Astrocyte (in vitro differentiated cells and primary cell): ENCODE measurements around the gene FHIT. TPM values are rescaled to one million over a fixed set of nuclear protein-coding genes. Genes with fewer than 3 reads are reported as not detected.

Experiments
- DNase-seq: peaks from one replicate; pipeline ENCODE4 v3.0.0-alpha.2; 2010; ENCODE audit warnings: low read depth
- FAIRE-seq: peaks from 2 replicates; lab custom pipeline; 2011; peaks lifted over from hg19 to GRCh38; lab: Jason Lieb, UNC
- H2AFZ ChIP-seq: 2 replicates; pipeline ENCODE4 v1.6.0; 2012; ENCODE audit warnings: low read depth, low read length, inconsistent platforms
- H3K27ac ChIP-seq: 2 replicates; pipeline ENCODE4 v1.5.1; 2011; ENCODE audit warnings: low read depth, low read length, inconsistent platforms
- H3K27me3 ChIP-seq: 2 replicates; pipeline ENCODE4 v1.6.0; 2011; ENCODE audit warnings: low read length, inconsistent platforms; ENCODE audit not compliant: insufficient read depth
- H3K36me3 ChIP-seq: 2 replicates; pipeline ENCODE4 v1.5.1; 2011; ENCODE audit warnings: low read length, inconsistent platforms; ENCODE audit not compliant: insufficient read depth
- H3K4me1 ChIP-seq: 2 replicates; pipeline ENCODE4 v1.5.1; 2011; ENCODE audit warnings: low read length, inconsistent platforms; ENCODE audit not compliant: insufficient read depth
- H3K4me2 ChIP-seq: 2 replicates; pipeline ENCODE4 v1.6.0; 2012; ENCODE audit warnings: low read length, inconsistent platforms
- H3K4me3 ChIP-seq: 2 replicates; pipeline ENCODE4 v1.5.1; 2011; ENCODE audit warnings: low read depth, mild to moderate bottlenecking, low read length, inconsistent platforms; ENCODE audit not compliant: insufficient read depth
- H3K79me2 ChIP-seq: 2 replicates; pipeline ENCODE4 v1.6.0; 2012; ENCODE audit warnings: mild to moderate bottlenecking, low read length, inconsistent platforms; ENCODE audit not compliant: insufficient read depth
- H3K9ac ChIP-seq: 2 replicates; pipeline ENCODE4 v1.6.0; 2012; ENCODE audit warnings: mild to moderate bottlenecking, low read length, inconsistent platforms
- H3K9me3 ChIP-seq: 2 replicates; pipeline ENCODE4 v1.5.1; 2012; ENCODE audit warnings: low read depth, mild to moderate bottlenecking, low read length, inconsistent platforms; ENCODE audit not compliant: insufficient read depth
- H4K20me1 ChIP-seq: 2 replicates; pipeline ENCODE4 v1.6.0; 2012; ENCODE audit warnings: low read length, inconsistent platforms; ENCODE audit not compliant: insufficient read depth
- H3K27ac Mint-ChIP-seq: one replicate; pipeline ENCODE4 v1.8.0; 2021; ENCODE audit warnings: mild to moderate bottlenecking, mixed read lengths; ENCODE audit not compliant: unreplicated experiment
- H3K27me3 Mint-ChIP-seq: one replicate; pipeline ENCODE4 v1.8.0; 2021; ENCODE audit warnings: low read depth, mixed read lengths; ENCODE audit not compliant: unreplicated experiment
- H3K36me3 Mint-ChIP-seq: one replicate; pipeline ENCODE4 v1.8.0; 2021; ENCODE audit warnings: low read depth, mixed read lengths; ENCODE audit not compliant: unreplicated experiment
- H3K4me1 Mint-ChIP-seq: one replicate; pipeline ENCODE4 v1.8.0; 2021; ENCODE audit warnings: low read depth, mixed read lengths; ENCODE audit not compliant: unreplicated experiment
- H3K4me3 Mint-ChIP-seq: one replicate; pipeline ENCODE4 v1.8.0; 2021; ENCODE audit warnings: mild to moderate bottlenecking, moderate library complexity, mixed read lengths; ENCODE audit not compliant: unreplicated experiment
- H3K9me3 Mint-ChIP-seq: one replicate; pipeline ENCODE4 v1.8.0; 2021; ENCODE audit warnings: mild to moderate bottlenecking, mixed read lengths; ENCODE audit not compliant: unreplicated experiment
- CTCF ChIP-seq: IDR thresholded peaks from 2 replicates; pipeline ENCODE4 v1.5.1; 2011; ENCODE audit warnings: low read depth, mild to moderate bottlenecking, inconsistent platforms, low read length, moderate library complexity; ENCODE audit not compliant: insufficient read depth
- EZH2 ChIP-seq: IDR thresholded peaks from 2 replicates; pipeline ENCODE4 v1.6.1; 2012; ENCODE audit warnings: mild to moderate bottlenecking, low read length, inconsistent platforms; ENCODE audit not compliant: insufficient read depth
- total RNA-seq: library from RNA; stranded (reverse); gene quantifications from 2 replicates; pipeline ENCODE4 v1.2.1, GENCODE V29; 2021

Gene FHIT
- total RNA-seq, 1 donor from 2014 or later = 6.7 TPM

GRCh38 chr3:60243456-60243855 lies 1007.8 kb downstream of the FHIT start:
- Histone ChIP-seq H3K9me3 (no peaks in the 10 kb centered on the region), H3K4me2 (no peak overlapping the region), H2AFZ (no peak overlapping the region), H3K79me2 (no peaks in the 10 kb centered on the region), H3K27ac (no peak overlapping the region), H3K9ac (no peak overlapping the region), H4K20me1 (no peaks in the 10 kb centered on the region), H3K36me3 (no peaks in the 10 kb centered on the region), H3K27me3 (no peaks in the 10 kb centered on the region), H3K4me3 (no peak overlapping the region), H3K4me1 (no peaks in the 10 kb centered on the region)
- no peak overlapping the region for H3K27ac Mint-ChIP-seq
- FAIRE-seq (no peak), DNase-seq (no peak)
- H3K4me1 Mint-ChIP-seq = no peaks in the 10 kb centered on the region
- H3K27me3 Mint-ChIP-seq = no peaks in the 10 kb centered on the region
- TF ChIP-seq CTCF (no peak), EZH2 (no peak)
- H3K4me3 Mint-ChIP-seq = no peak overlapping the region
- H3K9me3 Mint-ChIP-seq = no peaks in the 10 kb centered on the region
- H3K36me3 Mint-ChIP-seq = no peaks in the 10 kb centered on the region

- no peak for DNase-seq
- no peak overlapping the region for H3K9ac ChIP-seq
- H2AFZ ChIP-seq = no peak overlapping the region
- no peaks in the 10 kb centered on the region for H3K27me3 ChIP-seq
- H3K4me3 ChIP-seq = no peak overlapping the region
- H3K9me3 ChIP-seq = no peaks in the 10 kb centered on the region
- no peaks in the 10 kb centered on the region for H3K36me3 Mint-ChIP-seq
- no peaks in the 10 kb centered on the region for H3K9me3 Mint-ChIP-seq
- no peak overlapping the region for H3K27ac ChIP-seq
- H3K4me1 Mint-ChIP-seq = no peaks in the 10 kb centered on the region
- no peak overlapping the region for H3K4me3 Mint-ChIP-seq
- no peaks in the 10 kb centered on the region for H3K27me3 Mint-ChIP-seq
- H3K79me2 ChIP-seq = no peaks in the 10 kb centered on the region
- no peaks in the 10 kb centered on the region for H3K36me3 ChIP-seq
- no peak overlapping the region for H3K4me2 ChIP-seq
- H3K27ac Mint-ChIP-seq = no peak overlapping the region
- no peaks in the 10 kb centered on the region for H3K4me1 ChIP-seq
- FAIRE-seq = no peak
- H4K20me1 ChIP-seq = no peaks in the 10 kb centered on the region
- no peak for TF ChIP-seq EZH2
- TF ChIP-seq CTCF = no peak
These were observed 1010.8 kb downstream of the FHIT start for GRCh38 chr3:60240492-60240891.

DNA sequence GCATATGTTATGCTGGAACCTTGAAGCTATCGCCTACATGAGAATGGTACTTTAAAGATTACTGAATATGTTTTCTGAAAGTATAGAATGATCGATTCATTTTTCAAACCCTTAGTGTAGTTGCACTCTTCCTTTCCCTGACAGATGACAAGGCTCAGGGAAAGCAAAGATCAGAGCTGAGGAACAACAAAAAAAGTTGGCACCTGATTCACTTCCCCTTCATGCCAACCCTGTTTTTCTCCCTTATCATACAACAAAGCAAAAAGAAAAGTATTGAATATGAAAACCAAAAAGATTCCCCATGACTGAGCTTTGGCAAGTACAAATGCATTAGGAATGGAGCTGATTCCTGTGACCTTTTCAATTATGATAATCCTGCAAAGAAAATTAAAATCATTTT lies 1012.7 kb downstream of the FHIT start:
- no peak overlapping the region for H3K4me3 ChIP-seq
- TF ChIP-seq CTCF = no peak
- no peak for TF ChIP-seq EZH2
- H3K27me3 Mint-ChIP-seq = no peaks in the 10 kb centered on the region
- H3K9me3 Mint-ChIP-seq = no peaks in the 10 kb centered on the region
- H2AFZ ChIP-seq = no peak overlapping the region
- DNase-seq (no peak), FAIRE-seq (no peak)
- H3K27me3 ChIP-seq = no peaks in the 10 kb centered on the region
- H3K27ac ChIP-seq = no peak overlapping the region
- H3K9ac ChIP-seq = no peak overlapping the region
- H3K27ac Mint-ChIP-seq = no peak overlapping the region
- no peaks in the 10 kb centered on the region for H3K4me1 Mint-ChIP-seq
- H3K4me1 ChIP-seq = no peaks in the 10 kb centered on the region
- H3K36me3 Mint-ChIP-seq = no peaks in the 10 kb centered on the region
- no peak overlapping the region for H3K4me2 ChIP-seq
- H3K9me3 ChIP-seq = no peaks in the 10 kb centered on the region
- H3K4me3 Mint-ChIP-seq = no peak overlapping the region
- no peaks in the 10 kb centered on the region for H4K20me1 ChIP-seq
- no peaks in the 10 kb centered on the region for H3K79me2 ChIP-seq
- H3K36me3 ChIP-seq = no peaks in the 10 kb centered on the region
